ENCODE data around the gene MGAT5B.
"Not testable (repeated sequence)": the region's sequence is repeated elsewhere in the genome, so short reads cannot be mapped to it uniquely, and the experiment has no call there.

Gene MGAT5B

DNA sequence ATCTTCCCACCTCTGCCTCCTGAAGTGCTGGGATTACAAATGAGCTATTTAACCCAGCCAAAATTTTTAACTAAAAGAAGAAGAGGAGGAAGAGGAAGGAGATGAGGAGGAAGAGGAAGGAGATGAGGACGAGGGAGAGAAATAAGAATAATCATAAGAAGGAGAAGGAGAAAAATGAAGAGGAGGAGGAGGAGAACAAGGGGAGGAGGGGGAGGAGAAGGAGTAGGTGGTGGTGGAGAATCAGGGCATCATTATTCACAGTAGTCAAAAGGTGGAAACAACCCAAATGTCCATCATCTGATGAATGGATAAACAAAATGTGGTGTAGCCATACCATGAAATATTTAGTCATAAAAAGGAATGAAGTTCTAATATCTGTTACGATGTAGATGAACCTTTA lies 21.2 kb upstream of the MGAT5B start:
- no peak for DNase-seq (ENCODE audit: low spot score)

- no peak for DNase-seq (ENCODE audit: low spot score)
Measured at GRCh38 chr17:76848670-76849069, 19.5 kb upstream of the MGAT5B start.

GRCh38 chr17:76849160-76849559 lies 19.0 kb upstream of the MGAT5B start:
- DNase-seq (ENCODE audit: low spot score) = not testable (repeated sequence)

DNA sequence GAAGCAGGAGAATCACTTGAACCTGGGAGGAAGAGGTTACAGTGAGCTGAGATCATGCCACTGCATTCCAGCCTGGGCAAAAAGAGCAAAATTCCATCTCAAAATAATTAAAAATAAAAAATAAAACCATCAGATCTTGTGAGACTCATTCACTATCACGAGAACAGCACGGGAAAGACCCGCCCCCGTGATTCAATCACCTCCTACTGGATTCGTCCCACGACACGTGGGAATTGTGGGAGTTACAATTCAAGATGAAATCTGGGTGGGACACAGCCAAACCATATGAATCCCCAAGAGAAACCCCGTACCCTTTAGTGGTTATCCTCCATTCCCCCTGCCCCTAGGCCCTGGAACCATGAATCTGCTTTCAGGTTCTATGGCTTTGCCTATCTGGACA lies 15.4 kb upstream of the MGAT5B start:
- DNase-seq (ENCODE audit: low spot score) = no peak

DNA sequence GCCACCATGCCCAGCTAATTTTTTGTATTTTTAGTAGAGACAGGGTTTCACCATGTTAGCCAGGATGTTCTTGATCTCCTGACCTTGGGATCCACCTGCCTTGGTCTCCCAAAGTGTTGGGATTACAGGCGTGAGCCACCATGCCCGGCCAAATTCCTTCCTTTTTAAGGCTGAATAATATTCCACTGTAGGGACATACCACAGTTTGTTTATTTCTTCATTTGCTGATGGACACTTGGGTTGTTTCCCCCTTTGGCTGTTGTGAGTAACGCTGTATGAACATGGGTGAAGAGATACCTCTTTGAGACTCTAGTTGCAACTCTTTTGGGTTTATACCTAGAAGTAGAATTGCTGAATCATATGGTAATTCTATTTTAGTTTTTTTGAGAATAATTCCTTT lies 13.1 kb upstream of the MGAT5B start:
- DNase-seq (ENCODE audit: low spot score) = no peak

GRCh38 chr17:76862079-76862478 lies 6.1 kb upstream of the MGAT5B start:
- no peak for DNase-seq (ENCODE audit: low spot score)

DNA sequence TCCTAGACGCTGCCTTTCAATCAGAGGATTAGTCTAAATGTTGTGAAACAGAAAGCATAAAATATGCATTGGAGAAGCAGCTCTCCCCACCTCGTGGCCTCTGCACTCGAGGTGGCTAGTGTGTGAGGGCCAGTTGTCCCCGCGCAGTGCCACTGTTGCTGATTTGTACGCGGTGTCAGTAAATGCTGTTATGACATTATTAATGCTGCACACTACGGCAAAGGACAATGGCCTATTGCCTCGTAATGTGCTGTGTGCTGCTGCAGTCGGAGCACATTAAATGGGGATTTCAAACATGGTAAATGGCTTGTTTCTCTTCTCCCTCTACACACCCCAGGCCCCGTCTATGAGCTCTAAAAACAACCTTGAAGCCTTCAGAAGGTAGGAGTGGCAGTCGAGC lies 5.7 kb upstream of the MGAT5B start:
- no peak for DNase-seq (ENCODE audit: low spot score)

DNA sequence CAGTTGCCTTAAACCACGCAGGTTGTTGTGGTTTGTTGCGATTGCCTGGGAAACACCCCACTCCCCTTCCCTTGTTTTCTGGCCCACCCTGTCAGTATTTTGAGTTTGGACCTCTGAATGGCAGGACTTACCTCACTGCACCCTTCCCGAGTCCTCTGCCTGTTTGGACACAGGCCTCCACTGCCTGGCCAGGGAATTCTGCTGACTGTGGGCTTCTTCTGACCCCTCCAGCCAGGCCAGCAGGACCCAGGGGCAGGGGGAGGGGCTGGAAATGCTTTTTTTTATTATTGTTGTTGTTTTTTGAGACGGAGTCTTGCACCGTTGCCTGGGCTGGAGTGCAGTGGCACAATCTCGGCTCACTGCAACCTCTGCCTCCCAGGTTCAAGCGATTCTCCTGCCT lies 4.2 kb upstream of the MGAT5B start:
- no peak for DNase-seq (ENCODE audit: low spot score)

GRCh38 chr17:76865174-76865573 lies 3.0 kb upstream of the MGAT5B start:
- DNase-seq (ENCODE audit: low spot score) = no peak

- no peak for DNase-seq (ENCODE audit: low spot score)
Measured at GRCh38 chr17:76866203-76866602, 2.0 kb upstream of the MGAT5B start.

DNA sequence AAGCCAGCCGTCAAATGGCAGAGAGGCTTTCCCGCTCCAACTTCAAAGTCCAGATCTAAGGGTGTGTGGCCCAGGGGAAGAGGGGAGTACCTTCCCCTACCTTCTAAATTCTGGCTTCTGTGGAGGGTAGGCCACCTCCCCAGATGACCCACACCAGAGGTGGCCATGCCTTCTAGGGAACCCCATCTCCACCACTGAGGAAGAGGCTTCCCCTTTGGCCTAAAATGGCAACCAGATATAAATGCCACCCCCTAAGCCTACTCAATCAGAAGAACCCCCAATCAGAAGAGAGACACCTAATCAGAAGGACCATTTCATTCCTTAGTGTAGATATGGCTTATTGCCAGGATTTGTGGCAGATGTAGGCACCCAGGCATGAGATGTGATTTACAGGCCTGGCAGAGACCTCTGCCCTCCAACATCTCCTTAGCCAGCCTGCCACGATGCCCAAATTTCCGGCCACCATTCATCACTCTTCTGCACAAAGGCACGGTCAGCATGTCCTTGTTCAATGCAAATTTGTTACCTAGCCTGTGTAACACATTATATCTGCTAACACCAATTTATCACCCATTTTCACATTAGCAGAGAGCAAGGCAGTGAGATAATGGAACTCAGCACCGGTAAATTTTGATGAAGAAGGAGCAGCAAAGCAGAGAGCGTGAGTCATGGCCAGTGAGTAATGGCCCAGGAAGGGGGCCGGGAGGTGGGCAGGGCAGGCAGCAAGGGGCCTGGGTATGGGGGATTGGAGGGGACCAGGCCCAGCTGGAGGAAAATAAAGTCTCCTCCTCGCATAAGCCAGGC lies 1.2 kb upstream of the MGAT5B start:
- DNase-seq (ENCODE audit: low spot score) = no peak

- no peak for DNase-seq (ENCODE audit: low spot score)
Measured at GRCh38 chr17:76867578-76868175, 527 bp upstream of the MGAT5B start.

GRCh38 chr17:76868669-76869495 lies 678 bp downstream of the MGAT5B start:
- no peak for DNase-seq (ENCODE audit: low spot score)

DNA sequence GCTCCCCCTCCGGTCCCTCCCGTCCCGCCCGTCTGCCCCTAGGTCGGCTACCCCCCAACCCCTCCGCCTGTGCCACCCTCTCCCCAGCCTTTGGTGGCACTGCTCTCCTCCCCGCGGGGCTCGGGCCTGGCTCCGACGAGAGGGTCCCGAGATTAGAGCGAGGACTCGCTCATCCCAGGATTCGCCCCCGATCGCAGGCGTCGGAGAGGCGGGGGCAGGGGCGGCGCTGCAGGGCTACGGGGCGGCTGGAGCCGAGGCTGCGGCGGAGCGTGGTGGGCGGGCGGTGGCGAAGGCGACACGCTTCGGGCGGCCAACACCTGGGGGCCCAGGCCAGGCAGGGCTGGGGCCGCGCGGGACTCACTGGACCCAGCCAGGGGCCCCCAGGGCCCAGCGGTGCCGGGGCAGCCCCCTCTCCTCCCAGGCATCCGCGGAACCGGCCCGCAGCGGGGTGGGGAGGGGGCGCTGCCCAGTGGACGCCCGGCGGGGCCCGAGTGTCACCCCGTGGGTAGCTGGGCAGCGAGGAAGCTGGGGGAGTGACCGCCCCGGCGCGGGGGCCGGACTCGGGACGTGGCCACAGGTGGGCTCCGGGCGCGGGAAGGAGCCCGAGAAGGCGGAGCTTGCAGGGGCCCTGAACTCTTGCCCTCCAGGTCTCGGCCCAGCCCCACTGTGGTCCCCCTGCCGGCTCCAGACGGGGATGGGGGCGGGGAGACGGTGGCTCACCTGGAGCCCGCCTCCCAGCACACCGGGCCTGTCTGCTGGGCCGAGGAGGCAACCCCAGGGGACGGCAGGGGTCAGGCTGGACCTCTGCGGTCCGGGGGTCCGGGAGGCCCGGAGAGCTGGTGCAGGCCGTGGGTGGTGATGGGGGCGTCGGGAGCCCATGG lies 1.5 kb downstream of the MGAT5B start:
- DNase-seq (ENCODE audit: low spot score) = no peak

DNA sequence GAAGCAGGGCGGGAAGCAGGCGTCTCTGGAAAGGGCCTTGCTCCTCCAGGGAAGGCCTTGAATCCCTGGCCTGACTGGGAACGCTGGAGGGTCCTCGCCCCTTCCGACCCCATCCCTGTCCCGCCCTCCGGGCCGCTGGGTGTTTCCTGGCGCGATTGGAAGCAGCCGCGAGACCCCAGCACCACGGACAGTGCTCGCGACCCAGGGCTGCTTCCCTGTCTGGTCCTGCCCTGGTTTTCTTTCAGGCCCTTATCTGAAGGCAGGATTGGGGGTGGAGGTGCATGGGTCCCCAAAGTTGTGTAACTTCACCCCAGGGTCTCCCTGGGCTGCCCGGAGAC lies 2.1 kb downstream of the MGAT5B start:
- no peak for DNase-seq (ENCODE audit: low spot score)

GRCh38 chr17:76871668-76872067 lies 3.5 kb downstream of the MGAT5B start:
- no peak for DNase-seq (ENCODE audit: low spot score)

- DNase-seq (ENCODE audit: low spot score) = no peak
Measured at GRCh38 chr17:76872221-76872873, 4.1 kb downstream of the MGAT5B start.

DNA sequence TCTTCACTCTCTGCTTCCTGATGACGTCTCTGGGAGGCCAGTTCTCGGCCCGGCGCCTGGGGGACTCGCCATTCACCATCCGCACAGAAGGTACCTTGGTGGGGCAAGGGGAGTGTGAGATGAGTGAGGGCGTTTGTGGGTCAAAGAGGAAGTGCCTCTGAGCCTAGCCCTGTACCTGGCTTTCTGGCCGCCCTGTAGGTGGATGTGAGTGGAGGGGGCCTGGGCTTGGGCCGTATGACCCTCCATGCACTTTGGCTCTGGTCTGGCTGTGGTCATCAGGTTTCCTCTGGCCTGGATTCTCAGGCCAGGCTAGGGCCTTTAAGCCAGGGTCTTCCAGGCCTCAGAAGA lies 4.6 kb downstream of the MGAT5B start:
- DNase-seq (ENCODE audit: low spot score) = no peak

GRCh38 chr17:76873856-76874255 lies 5.7 kb downstream of the MGAT5B start:
- no peak for DNase-seq (ENCODE audit: low spot score)

DNA sequence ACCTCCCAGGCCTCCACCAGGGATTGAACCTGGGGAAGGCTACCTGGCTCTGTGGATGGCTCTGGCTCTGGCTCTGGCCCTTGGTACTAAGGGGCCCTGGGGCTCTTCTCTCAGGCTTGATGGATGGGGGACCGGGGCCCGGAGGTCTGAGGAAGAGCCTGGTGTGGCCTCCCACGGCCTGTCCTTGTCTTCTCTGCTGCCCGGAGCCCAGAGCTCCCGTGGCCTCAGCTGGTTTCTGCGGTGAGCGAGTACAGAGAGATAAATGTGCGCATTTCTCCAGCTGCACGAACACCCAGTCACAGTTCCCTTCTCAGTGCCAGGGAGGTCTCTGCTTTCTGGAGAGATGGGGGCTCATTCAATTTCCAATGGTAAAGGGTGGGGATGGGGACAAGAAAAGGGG lies 9.2 kb downstream of the MGAT5B start:
- DNase-seq (ENCODE audit: low spot score) = no peak

DNA sequence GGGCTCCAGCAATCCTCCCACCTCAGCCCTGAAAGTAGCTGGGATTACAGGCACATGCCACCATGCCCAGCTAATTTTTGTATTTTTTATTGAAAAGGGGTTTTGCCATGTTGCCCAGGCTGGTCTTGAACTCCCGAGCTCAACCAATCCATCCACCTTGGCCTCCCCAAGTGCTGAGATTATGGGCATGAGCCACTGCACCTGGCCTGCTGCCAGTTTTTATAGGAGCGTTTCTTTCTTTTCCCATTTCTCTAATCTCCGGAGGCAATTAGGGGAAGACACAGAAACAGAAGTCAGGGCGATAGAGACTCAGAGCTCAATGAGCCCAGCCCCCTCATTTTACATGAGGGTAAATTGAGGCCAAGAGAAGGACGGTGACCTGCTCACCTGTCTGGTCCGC lies 10.4 kb downstream of the MGAT5B start:
- DNase-seq (ENCODE audit: low spot score) = no peak

DNA sequence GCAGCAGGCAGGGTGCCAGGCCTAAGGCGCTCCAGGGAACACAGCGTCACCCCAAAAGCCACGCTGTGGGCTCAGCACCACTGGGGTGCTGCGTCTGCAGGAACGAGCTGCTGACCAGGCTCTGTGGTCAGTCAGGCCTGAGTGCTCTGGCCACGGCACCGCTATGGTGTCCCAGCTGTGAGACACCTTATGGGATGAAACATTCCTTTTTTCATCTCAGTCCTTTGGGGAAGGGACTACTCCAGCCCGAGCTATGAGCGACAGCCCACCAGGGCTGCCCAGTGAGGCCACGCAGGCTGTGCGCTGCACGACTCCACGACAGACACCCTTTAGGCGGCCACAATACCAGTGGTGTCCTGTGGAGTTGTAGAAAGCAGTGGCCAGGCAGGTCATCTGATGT lies 11.1 kb downstream of the MGAT5B start:
- DNase-seq (ENCODE audit: low spot score) = no peak

Data from pons (tissue), 1 donor.